Activated CD8-positive, alpha-beta memory T cell treated with anti-CD3 and anti-CD28 coated beads for 24 hours (primary cell): Measurements from ENCODE around the gene ELL2.

ENCODE experiments used
- DNase-seq: peaks from one replicate; pipeline ENCODE4 v3.0.0-alpha.2; 2020

ELL2 gene

GRCh38 chr5:95954716-95955115 lies 6.9 kb downstream of the ELL2 start:
- DNase-seq = no peak

- no peak for DNase-seq
Measured at GRCh38 chr5:95953021-95953702, 8.5 kb downstream of the ELL2 start.

- DNase-seq = no peak
Measured at GRCh38 chr5:95951916-95952315, 9.7 kb downstream of the ELL2 start.

DNA sequence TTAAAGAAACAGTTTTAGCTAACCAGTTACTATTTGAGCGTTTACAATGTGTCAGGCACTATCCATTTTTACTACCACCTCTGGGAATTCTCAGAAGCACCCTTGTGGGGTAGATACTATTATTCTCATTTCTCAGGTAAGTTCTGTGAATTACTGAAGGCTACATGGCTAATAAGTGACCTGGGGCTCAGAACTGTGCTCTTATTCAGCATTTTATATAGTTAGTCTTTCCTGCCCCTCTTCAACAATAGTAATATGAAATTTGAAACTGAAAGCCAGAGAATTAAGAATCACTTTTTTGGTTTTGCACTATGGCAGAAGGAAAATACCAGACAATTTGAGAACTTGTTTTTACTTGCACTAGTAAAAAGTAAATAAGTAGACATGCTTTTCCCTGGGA lies 11.8 kb downstream of the ELL2 start:
- no peak for DNase-seq

GRCh38 chr5:95948631-95949030 lies 13.0 kb downstream of the ELL2 start:
- no peak for DNase-seq

DNA sequence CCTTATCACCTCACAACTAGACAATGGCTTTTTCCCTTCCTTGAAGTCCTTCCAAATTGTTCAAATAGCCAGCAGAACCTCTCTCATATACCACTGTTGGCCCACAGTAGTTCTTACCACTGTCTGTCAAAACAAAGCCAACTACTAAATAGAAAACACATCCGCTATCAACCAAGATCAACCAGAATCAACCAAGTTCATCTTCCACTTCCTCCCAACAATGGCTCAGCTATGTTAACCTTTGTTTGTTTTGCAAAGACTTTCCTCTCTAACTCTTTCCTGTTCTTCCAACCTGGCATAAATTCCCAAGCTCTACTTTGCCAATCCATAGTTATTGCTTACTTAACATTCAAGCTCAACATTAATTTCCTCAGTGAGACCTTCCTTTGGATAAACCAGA lies 15.2 kb downstream of the ELL2 start:
- DNase-seq = no peak

DNA sequence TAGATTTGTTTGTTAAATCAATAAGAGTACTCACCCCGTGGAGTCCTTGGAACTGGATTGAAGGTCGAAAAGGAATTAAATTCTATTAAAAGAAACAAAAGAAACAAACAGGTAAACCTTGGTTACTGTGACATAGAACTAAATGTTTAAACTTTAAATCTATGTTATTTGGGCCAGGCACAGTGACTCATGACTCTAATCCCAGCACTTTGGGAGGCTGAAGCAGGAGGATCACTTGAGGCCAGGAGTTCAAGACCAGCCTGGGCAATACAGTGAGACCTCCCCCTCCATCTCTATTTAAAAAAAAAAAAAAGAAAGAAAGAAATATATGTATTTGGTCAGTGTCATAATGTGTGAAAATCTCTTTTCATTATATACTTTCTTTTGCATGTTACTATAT lies 18.7 kb downstream of the ELL2 start:
- no peak for DNase-seq

GRCh38 chr5:95942414-95942813 lies 19.2 kb downstream of the ELL2 start:
- DNase-seq = no peak

DNA sequence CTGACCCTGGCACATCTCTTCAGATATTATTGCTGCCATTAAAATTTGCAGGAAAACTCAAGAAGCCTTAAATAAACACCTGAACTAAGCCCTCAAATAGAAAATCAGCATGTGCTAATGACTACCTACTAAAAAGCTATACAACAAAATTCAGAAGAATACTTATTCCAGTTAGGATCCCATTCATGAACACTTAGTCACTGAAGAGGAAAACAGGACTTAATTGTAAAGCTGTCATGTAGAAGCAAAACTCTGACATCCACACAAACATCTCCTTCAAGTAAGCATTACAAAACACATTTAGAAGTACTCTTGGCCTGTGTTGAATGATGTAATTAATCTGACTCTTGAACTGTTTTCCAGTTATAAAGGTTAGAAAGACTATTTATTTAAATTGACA lies 19.9 kb downstream of the ELL2 start:
- DNase-seq = no peak

- no peak for DNase-seq
Measured at GRCh38 chr5:95940758-95941682, 20.6 kb downstream of the ELL2 start.

- DNase-seq = no peak
Measured at GRCh38 chr5:95939465-95939864, 22.2 kb downstream of the ELL2 start.

- DNase-seq = no peak
Measured at GRCh38 chr5:95938766-95939165, 22.9 kb downstream of the ELL2 start.

- DNase-seq = no peak
Measured at GRCh38 chr5:95938347-95938746, 23.3 kb downstream of the ELL2 start.

DNA sequence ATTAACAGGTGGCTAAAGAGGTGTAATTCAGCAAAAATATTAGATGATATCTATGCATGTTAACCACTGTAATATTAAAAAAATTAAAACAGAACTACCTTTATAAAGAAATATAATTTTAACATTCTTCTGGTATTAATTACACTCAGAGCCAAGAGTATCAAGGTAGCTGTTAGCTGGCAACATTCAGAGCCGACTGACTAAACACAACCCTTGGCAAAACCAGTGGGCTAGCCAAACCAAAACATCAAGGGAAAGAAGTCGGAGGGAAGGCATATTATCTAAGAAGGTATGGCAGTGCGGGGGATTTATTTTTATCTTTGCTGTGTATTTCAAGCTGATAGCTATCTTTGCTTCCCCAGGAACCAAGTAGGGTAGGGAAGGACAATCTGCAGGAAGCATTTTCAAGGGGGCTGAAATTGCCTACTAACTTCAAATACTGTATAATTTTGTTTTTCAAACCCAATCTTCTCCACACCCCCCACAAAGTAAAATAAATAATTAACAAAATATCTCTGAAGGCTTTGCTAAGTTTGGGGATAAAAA lies 24.0 kb downstream of the ELL2 start:
- DNase-seq = no peak

DNA sequence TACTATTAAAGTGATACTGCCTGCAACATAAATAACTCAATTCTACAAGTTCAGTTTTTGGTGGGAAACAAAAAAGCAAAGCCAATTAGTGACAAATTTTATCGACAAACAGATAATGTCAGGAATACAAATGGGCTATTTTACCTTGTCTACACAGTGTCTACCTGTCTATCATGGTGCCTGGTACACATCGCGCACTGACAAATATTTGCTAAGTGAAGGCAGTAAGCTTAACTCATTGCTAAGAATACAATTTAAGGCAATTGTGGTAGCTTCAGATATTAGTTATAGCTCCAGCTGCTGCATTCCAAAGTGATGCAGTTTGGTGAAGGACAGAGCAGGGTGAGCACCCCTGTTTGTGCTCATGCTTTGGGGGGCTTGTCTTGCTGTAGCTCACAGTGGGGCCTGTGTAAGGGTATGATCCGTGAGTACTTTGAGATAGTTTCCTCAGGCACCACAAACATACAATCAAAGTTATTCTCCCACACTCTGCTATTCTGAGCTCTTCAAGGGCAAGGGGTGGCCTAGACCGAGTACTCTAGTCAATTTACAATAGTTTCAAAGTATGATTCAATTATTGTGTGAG lies 24.7 kb downstream of the ELL2 start:
- DNase-seq = no peak

- no peak for DNase-seq
Measured at GRCh38 chr5:95935553-95936100, 26.0 kb downstream of the ELL2 start.

- DNase-seq = no peak
Measured at GRCh38 chr5:95934207-95934804, 27.3 kb downstream of the ELL2 start.

DNA sequence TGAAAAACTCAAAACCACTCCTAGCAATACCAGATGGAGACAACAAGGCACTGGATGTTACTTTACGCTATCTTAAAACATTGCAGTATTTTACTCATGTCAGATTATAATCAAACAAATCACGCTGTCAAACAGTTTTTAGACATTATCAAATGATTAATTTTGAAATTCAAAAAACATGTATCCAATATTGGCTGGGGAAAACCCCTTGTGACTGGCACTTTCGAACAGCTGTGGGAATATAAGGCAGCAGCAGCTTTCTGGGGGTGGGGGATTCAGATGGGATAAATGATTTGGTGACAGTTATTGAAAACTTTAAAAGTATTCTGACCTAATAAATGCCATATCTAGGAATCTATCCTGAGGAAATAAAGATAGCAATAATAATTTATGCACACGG lies 28.7 kb downstream of the ELL2 start:
- no peak for DNase-seq

GRCh38 chr5:95931079-95931833 lies 30.4 kb downstream of the ELL2 start:
- no peak for DNase-seq

DNA sequence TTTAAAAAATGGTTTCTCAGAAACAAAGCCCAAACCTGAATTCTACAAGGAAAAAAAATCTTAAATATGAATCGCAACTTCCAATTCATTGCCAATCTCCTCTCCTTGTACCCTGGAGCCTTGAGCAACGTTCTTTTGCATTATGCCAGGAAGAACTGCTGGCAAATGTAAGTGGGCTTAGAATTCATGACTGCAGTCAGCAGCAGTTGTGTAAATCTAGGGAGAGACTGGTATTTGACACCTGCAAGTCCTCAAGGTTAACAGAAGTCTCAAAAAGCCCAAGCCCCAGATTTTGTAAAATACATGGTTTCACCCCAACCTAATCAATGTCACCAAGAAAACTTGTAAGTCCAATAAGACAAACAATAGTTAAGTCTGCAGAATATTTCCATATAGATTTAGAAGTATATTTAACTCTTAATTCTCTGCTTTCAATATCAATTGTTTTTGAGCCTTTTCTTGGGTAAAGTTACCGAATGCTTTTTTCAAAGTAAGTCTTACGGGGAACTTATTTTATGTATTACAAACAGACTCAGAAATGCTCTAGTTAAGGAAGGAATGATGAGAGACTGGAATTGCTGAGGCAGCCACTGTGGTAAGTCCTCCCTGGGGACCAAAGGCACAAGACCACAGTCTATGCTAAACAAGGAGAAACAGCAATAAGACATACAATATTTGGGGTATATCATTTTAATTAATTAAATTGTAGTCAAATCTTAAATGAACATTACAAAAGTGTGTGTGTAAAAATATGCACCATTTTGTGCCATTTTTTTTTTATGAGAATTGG lies 31.3 kb downstream of the ELL2 start:
- no peak for DNase-seq

- DNase-seq = no peak
Measured at GRCh38 chr5:95928724-95929253, 32.9 kb downstream of the ELL2 start.
